GM23338 (cell line): ENCODE results near the gene DHRSX. TPM values are rescaled to one million over a fixed set of nuclear protein-coding genes. Genes with fewer than 3 reads are reported as not detected.

Experiments used
- ATAC-seq: fragments of 200-7000 bp; cut with Tn5 transposase; 3 replicates; pipeline ENCODE4 v1.9.1; 2020
- DNase-seq: peaks from one replicate; pipeline ENCODE4 v3.0.0-alpha.2; 2015; ENCODE audit warnings: low spot score
- H2AFZ ChIP-seq: fragments of 200-600 bp; sonication (generic); 2 replicates; pipeline ENCODE4 v1.8.0; 2016; ENCODE audit warnings: antibody characterized with exemption, mild to moderate bottlenecking, moderate library complexity
- H3F3A ChIP-seq: fragments of 200-600 bp; sonication (generic); replicated peaks from 2 replicates; pipeline ENCODE4 v1.8.0; 2017; ENCODE audit warnings: antibody characterized with exemption, mixed run types, low read depth
- H3K27ac ChIP-seq: fragments of 200-600 bp; sonication (generic); 2 replicates; pipeline ENCODE4 v1.6.1; 2016; ENCODE audit warnings: low read depth
- H3K27me3 ChIP-seq: fragments of 200-600 bp; sonication (generic); 2 replicates; pipeline ENCODE4 v1.8.0; 2016; ENCODE audit warnings: mild to moderate bottlenecking, mixed run types, moderate library complexity; ENCODE audit not compliant: insufficient read depth
- H3K36me3 ChIP-seq: fragments of 200-600 bp; sonication (generic); 2 replicates; pipeline ENCODE4 v1.8.0; 2016; ENCODE audit warnings: mild to moderate bottlenecking; ENCODE audit not compliant: insufficient read depth
- H3K4me1 ChIP-seq: fragments of 200-600 bp; sonication (generic); 2 replicates; pipeline ENCODE4 v1.8.0; 2016; ENCODE audit warnings: mild to moderate bottlenecking, moderate library complexity; ENCODE audit not compliant: insufficient read depth
- H3K4me2 ChIP-seq: fragments of 200-600 bp; sonication (generic); 2 replicates; pipeline ENCODE4 v1.7.1; 2017; ENCODE audit warnings: mixed run types
- H3K4me3 ChIP-seq: fragments of 200-600 bp; sonication (generic); 2 replicates; pipeline ENCODE4 v1.6.1; 2016; ENCODE audit warnings: mixed run types
- H3K79me2 ChIP-seq: fragments of 200-600 bp; sonication (generic); replicated peaks from 2 replicates; pipeline ENCODE4 v1.8.0; 2017; ENCODE audit warnings: mild to moderate bottlenecking; ENCODE audit not compliant: insufficient read depth
- H3K9me2 ChIP-seq: fragments of 200-600 bp; sonication (generic); 2 replicates; pipeline ENCODE4 v1.8.0; 2017; ENCODE audit not compliant: insufficient read depth
- H4K20me1 ChIP-seq: fragments of 200-600 bp; sonication (generic); replicated peaks from 2 replicates; pipeline ENCODE4 v1.8.0; 2017; ENCODE audit warnings: mild to moderate bottlenecking; ENCODE audit not compliant: insufficient read depth
- H3K27ac Mint-ChIP-seq: 2 replicates; pipeline ENCODE4 v1.8.0; 2020; ENCODE audit warnings: inconsistent platforms, mild to moderate bottlenecking, moderate library complexity, mixed read lengths
- H3K27me3 Mint-ChIP-seq: 3 replicates; pipeline ENCODE4 v1.8.0; 2022; ENCODE audit warnings: low read depth, mild to moderate bottlenecking, moderate library complexity, mixed read lengths, inconsistent platforms; ENCODE audit not compliant: insufficient read depth, poor library complexity
- H3K36me3 Mint-ChIP-seq: 3 replicates; pipeline ENCODE4 v1.8.0; 2021; ENCODE audit warnings: low read depth, mild to moderate bottlenecking, inconsistent platforms, moderate library complexity, mixed read lengths
- H3K4me1 Mint-ChIP-seq: 3 replicates; pipeline ENCODE4 v1.8.0; 2020; ENCODE audit warnings: mild to moderate bottlenecking, inconsistent platforms, mixed read lengths
- H3K4me3 Mint-ChIP-seq: 3 replicates; pipeline ENCODE4 v1.8.0; 2021; ENCODE audit warnings: moderate library complexity, mild to moderate bottlenecking, inconsistent platforms, mixed read lengths
- H3K9me3 Mint-ChIP-seq: 3 replicates; pipeline ENCODE4 v1.8.0; 2020; ENCODE audit warnings: moderate library complexity, mild to moderate bottlenecking, inconsistent platforms, mixed read lengths
- CREB1 ChIP-seq: fragments of 250-450 bp; sonication (Bioruptor Pico); IDR thresholded peaks from 2 replicates; pipeline ENCODE4 v1.5.0; 2020; ENCODE audit warnings: low read depth, mild to moderate bottlenecking, moderate library complexity
- EZH2 ChIP-seq: fragments of 200-600 bp; sonication (generic); IDR thresholded peaks from one replicate; pipeline ENCODE4 v1.8.0; 2017; ENCODE audit warnings: antibody characterized with exemption, mild to moderate bottlenecking, low read depth; ENCODE audit not compliant: unreplicated experiment
- EZH2phosphoT487 ChIP-seq: fragments of 200-600 bp; sonication (generic); IDR thresholded peaks from one replicate; pipeline ENCODE4 v1.8.1; 2018; ENCODE audit warnings: antibody characterized with exemption; ENCODE audit not compliant: unreplicated experiment
- JUNB ChIP-seq: IDR thresholded peaks from one replicate; pipeline ENCODE4 v1.6.1; 2016; ENCODE audit warnings: antibody characterized with exemption; ENCODE audit not compliant: unreplicated experiment
- NANOG ChIP-seq: IDR thresholded peaks from 2 replicates; pipeline ENCODE4 v1.6.1; 2016; ENCODE audit warnings: antibody characterized with exemption, borderline replicate concordance
- POLR2AphosphoS5 ChIP-seq: IDR thresholded peaks from 2 replicates; pipeline ENCODE4 v1.6.1; 2016; ENCODE audit warnings: antibody characterized with exemption, low read depth
- STAT1 ChIP-seq: IDR thresholded peaks from one replicate; pipeline ENCODE4 v1.6.1; 2016; ENCODE audit warnings: antibody characterized with exemption; ENCODE audit not compliant: unreplicated experiment
- ZNF331 ChIP-seq: fragments of 250-450 bp; sonication (Bioruptor Pico); IDR thresholded peaks from 2 replicates; pipeline ENCODE4 v1.5.0; 2020; ENCODE audit warnings: low read depth, mild to moderate bottlenecking, moderate library complexity
- polyA plus RNA-seq: library from polyadenylated mRNA; unstranded; fragments of >200 nt; fragmentation: Nextera tagmentation; extraction: Ambion mirVana; gene quantifications from 2 replicates; pipeline ENCODE4 v1.2.1, GENCODE V29; 2016
- total RNA-seq: library from RNA; depleted of rRNA; stranded (reverse); fragments of >200 nt; shearing (Covaris generic); gene quantifications from 2 replicates; pipeline ENCODE4 v1.2.3, GENCODE V29; 2014
- TF ChIP-seq, protein P1 (sequence below), 2 experiments: fragments of 200-600 bp in 1 of 2; sonication (generic) in 1 of 2; conservative IDR thresholded peaks; 2 replicates each; pipeline versions ENCODE4 v1.5.1 to v1.6.1; 2016 to 2017; ENCODE audit warnings: antibody characterized with exemption in 2 of 2, low read depth in 2 of 2, mild to moderate bottlenecking in 2 of 2, moderate library complexity in 1 of 2
- TF ChIP-seq, protein P2 (sequence below): IDR thresholded peaks from one replicate; pipeline ENCODE4 v1.6.1; 2018; ENCODE audit warnings: antibody characterized with exemption; ENCODE audit not compliant: unreplicated experiment
- TF ChIP-seq, protein P3 (sequence below): IDR thresholded peaks from 2 replicates; pipeline ENCODE4 v1.6.1; 2016; ENCODE audit warnings: antibody characterized with exemption

Gene DHRSX
- total and polyA plus RNA-seq, 2 experiments from 2014 or later, result 33.9 to 43.0 TPM

DNA sequence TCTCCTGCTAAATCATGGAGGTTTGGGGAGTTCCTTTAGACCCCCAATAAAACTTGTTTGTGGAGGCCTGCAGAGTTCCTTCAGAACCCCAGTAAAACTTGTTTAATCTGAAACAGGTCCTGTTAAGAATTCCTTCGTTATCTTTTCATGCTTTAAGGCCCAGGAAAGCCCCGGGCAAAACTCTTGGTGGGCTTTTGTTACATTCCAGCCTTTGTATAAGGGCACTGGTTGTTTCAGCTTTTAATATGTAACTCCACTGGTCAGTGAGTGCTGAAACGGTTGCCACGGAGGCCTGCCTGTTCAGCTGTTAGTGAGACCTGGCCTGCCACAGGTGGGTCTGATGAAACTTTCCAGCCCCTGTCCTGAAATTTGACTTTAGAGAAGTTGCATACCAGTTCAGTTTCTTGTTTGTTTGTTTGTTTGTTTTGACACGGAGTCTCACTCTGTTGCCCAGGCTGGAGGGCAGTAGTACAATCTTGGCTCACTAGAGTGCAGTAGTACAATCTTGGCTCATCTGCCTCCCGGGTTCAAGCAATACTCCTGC is 12.4 kb upstream of the DHRSX start:
- H3K4me1 ChIP-seq, result no peaks in the 10 kb centered on the region; the same call in 1 of the 2 replicates
- H3K4me2 ChIP-seq, result no peak overlapping the region
- H3K79me2 ChIP-seq, result no peaks in the 10 kb centered on the region
- Mint-ChIP-seq H3K4me3 (no peak overlapping the region), H3K36me3 (no peaks in the 10 kb centered on the region), H3K9me3 (no peaks in the 10 kb centered on the region; the same call in 2 of the 3 replicates), H3K4me1 (peaks cover 4% of the 10 kb centered on the region), H3K27ac (peak overlapping the region; percentile 78; the same call in 1 of the 2 replicates), H3K27me3 (peaks cover 5% of the 10 kb centered on the region)
- H2AFZ ChIP-seq, result peak overlapping the region; percentile 91
- peak; percentile 16 for DNase-seq
- no peaks in the 10 kb centered on the region for H3K27me3 ChIP-seq
- H3F3A ChIP-seq, result no peaks in the 10 kb centered on the region; the same call in 1 of the 2 replicates
- no peaks in the 10 kb centered on the region for H4K20me1 ChIP-seq
- H3K9me2 ChIP-seq, result no peaks in the 10 kb centered on the region
- H3K27ac ChIP-seq, result no peak overlapping the region
- no peaks in the 10 kb centered on the region for H3K36me3 ChIP-seq
- no peak overlapping the region for H3K4me3 ChIP-seq
- TF ChIP-seq POLR2AphosphoS5, result no peak
- TF ChIP-seq NANOG, result no peak
- TF ChIP-seq ZNF331, result no peak
- no peak for TF ChIP-seq EZH2
- TF ChIP-seq, protein P1, sequence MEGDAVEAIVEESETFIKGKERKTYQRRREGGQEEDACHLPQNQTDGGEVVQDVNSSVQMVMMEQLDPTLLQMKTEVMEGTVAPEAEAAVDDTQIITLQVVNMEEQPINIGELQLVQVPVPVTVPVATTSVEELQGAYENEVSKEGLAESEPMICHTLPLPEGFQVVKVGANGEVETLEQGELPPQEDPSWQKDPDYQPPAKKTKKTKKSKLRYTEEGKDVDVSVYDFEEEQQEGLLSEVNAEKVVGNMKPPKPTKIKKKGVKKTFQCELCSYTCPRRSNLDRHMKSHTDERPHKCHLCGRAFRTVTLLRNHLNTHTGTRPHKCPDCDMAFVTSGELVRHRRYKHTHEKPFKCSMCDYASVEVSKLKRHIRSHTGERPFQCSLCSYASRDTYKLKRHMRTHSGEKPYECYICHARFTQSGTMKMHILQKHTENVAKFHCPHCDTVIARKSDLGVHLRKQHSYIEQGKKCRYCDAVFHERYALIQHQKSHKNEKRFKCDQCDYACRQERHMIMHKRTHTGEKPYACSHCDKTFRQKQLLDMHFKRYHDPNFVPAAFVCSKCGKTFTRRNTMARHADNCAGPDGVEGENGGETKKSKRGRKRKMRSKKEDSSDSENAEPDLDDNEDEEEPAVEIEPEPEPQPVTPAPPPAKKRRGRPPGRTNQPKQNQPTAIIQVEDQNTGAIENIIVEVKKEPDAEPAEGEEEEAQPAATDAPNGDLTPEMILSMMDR (conservative IDR thresholded peaks at IDR 0.05; ENCODE audit: low read depth in 2 of 2), result no peak
- TF ChIP-seq, protein P2, sequence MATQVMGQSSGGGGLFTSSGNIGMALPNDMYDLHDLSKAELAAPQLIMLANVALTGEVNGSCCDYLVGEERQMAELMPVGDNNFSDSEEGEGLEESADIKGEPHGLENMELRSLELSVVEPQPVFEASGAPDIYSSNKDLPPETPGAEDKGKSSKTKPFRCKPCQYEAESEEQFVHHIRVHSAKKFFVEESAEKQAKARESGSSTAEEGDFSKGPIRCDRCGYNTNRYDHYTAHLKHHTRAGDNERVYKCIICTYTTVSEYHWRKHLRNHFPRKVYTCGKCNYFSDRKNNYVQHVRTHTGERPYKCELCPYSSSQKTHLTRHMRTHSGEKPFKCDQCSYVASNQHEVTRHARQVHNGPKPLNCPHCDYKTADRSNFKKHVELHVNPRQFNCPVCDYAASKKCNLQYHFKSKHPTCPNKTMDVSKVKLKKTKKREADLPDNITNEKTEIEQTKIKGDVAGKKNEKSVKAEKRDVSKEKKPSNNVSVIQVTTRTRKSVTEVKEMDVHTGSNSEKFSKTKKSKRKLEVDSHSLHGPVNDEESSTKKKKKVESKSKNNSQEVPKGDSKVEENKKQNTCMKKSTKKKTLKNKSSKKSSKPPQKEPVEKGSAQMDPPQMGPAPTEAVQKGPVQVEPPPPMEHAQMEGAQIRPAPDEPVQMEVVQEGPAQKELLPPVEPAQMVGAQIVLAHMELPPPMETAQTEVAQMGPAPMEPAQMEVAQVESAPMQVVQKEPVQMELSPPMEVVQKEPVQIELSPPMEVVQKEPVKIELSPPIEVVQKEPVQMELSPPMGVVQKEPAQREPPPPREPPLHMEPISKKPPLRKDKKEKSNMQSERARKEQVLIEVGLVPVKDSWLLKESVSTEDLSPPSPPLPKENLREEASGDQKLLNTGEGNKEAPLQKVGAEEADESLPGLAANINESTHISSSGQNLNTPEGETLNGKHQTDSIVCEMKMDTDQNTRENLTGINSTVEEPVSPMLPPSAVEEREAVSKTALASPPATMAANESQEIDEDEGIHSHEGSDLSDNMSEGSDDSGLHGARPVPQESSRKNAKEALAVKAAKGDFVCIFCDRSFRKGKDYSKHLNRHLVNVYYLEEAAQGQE, result no peak
- no peak for TF ChIP-seq JUNB
- no peak for TF ChIP-seq CREB1 (CRISPR knock-in tag)
- TF ChIP-seq STAT1, result no peak
- ATAC-seq, result peak; percentile 49; the same call in 1 of the 3 replicates

DNA sequence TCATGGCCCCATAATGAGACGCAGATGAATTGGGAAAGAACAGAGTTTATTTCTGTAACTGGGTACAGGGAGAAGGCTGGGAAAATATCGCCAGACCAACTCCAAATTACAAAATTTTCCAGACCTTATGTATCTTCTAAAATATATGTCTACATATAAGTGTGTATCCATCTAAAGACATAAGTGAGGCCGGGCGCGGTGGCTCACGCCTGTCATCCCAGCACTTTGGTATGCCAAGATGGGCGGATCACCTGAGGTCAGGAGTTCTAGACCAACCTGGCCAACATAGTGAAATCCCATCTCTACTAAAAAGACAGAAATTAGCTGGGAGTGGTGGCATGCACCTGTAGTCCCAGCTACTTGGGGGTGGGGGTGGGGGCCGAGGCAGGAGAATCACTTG is 11.7 kb upstream of the DHRSX start:
- no peak overlapping the region for H3K4me3 ChIP-seq
- H3F3A ChIP-seq, result no peaks in the 10 kb centered on the region; the same call in 1 of the 2 replicates
- Mint-ChIP-seq H3K9me3 (no peaks in the 10 kb centered on the region; the same call in 2 of the 3 replicates), H3K27me3 (peaks cover 6% of the 10 kb centered on the region), H3K27ac (no peak overlapping the region), H3K4me3 (no peak overlapping the region), H3K4me1 (peaks cover 4% of the 10 kb centered on the region), H3K36me3 (no peaks in the 10 kb centered on the region)
- no peak overlapping the region for H3K4me2 ChIP-seq
- DNase-seq, result no peak
- no peaks in the 10 kb centered on the region for H3K79me2 ChIP-seq
- no peaks in the 10 kb centered on the region for H3K27me3 ChIP-seq
- no peak for ATAC-seq
- H4K20me1 ChIP-seq, result no peaks in the 10 kb centered on the region
- no peak overlapping the region for H3K27ac ChIP-seq
- H2AFZ ChIP-seq, result peak overlapping the region; percentile 91; the same call in 1 of the 2 replicates
- H3K4me1 ChIP-seq, result no peaks in the 10 kb centered on the region; the same call in 1 of the 2 replicates
- H3K9me2 ChIP-seq, result no peaks in the 10 kb centered on the region
- no peaks in the 10 kb centered on the region for H3K36me3 ChIP-seq
- TF ChIP-seq POLR2AphosphoS5 (no peak), JUNB (no peak), CREB1 (CRISPR knock-in tag) (no peak), EZH2phosphoT487 (no peak), ZNF331 (no peak)
- TF ChIP-seq, protein P2, result no peak
- TF ChIP-seq, protein P1 (conservative IDR thresholded peaks at IDR 0.05; ENCODE audit: low read depth in 2 of 2), result no peak
- TF ChIP-seq, protein P3, sequence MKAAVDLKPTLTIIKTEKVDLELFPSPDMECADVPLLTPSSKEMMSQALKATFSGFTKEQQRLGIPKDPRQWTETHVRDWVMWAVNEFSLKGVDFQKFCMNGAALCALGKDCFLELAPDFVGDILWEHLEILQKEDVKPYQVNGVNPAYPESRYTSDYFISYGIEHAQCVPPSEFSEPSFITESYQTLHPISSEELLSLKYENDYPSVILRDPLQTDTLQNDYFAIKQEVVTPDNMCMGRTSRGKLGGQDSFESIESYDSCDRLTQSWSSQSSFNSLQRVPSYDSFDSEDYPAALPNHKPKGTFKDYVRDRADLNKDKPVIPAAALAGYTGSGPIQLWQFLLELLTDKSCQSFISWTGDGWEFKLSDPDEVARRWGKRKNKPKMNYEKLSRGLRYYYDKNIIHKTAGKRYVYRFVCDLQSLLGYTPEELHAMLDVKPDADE, result no peak
